GM19395 (cell line): ENCODE measurements around the gene SETDB2.
A peak's percentile ranks its signal among the peaks of the same experiment; 100 is the strongest.

Source experiments
- ATAC-seq: cut with Tn5 transposase; IDR thresholded peaks from one replicate; pipeline ENCODE4 v1.9.1; 2021; ENCODE audit warnings: mild to moderate bottlenecking, moderate library complexity; ENCODE audit not compliant: unreplicated experiment

SETDB2 gene, protein sequence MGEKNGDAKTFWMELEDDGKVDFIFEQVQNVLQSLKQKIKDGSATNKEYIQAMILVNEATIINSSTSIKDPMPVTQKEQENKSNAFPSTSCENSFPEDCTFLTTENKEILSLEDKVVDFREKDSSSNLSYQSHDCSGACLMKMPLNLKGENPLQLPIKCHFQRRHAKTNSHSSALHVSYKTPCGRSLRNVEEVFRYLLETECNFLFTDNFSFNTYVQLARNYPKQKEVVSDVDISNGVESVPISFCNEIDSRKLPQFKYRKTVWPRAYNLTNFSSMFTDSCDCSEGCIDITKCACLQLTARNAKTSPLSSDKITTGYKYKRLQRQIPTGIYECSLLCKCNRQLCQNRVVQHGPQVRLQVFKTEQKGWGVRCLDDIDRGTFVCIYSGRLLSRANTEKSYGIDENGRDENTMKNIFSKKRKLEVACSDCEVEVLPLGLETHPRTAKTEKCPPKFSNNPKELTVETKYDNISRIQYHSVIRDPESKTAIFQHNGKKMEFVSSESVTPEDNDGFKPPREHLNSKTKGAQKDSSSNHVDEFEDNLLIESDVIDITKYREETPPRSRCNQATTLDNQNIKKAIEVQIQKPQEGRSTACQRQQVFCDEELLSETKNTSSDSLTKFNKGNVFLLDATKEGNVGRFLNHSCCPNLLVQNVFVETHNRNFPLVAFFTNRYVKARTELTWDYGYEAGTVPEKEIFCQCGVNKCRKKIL

DNA sequence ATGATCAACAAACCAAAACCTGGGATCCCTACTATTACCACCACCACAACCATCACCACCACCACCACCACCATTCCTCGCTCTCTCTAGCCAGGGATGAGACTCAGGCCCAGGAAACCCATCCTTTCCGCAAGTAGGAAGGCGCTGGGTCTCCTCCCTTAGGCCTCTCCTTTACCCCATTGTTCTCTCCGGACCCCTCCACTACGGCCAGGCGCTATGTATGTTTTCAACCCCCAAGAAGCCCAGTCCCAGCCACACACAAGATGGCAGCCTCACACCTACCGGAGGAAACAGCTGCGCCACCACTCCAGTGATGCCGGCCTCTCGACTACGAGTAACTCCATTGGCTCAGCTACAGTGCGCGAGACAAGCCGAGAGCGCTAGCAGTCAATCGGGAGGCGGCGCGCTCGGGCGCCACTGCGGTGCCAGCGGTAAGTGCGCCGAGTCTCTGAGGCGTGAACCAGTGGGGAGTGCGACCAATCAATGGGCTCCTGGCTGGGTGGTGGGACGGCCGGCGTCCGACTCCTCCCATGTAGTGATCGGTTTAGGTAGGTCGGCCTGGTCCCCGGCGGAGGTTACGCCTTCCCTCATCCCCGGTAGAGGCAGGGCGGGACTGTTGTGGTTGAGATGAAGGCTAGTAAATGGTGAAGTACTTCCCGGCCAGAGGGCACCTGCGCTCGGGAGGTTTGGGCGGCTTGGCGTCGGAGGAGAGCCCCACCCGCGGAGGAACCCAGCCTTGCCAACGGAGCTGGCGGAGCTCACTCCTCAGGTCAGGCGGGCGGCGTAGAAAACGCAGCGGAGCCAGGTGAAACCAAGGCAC lies at the start of gene SETDB2, which contains the start of gene CAB39L:
Gene SETDB2, plus strand, starts transcription at position 571 of the 820 bp plus-strand sequence. CDS start 7,620 bp downstream, outside the sequence.
Gene CAB39L, minus strand, starts transcription at position 361 of the 820 bp plus-strand sequence. CDS start 61,154 bp downstream, outside the sequence.
- ATAC-seq, result peak; percentile 96

DNA sequence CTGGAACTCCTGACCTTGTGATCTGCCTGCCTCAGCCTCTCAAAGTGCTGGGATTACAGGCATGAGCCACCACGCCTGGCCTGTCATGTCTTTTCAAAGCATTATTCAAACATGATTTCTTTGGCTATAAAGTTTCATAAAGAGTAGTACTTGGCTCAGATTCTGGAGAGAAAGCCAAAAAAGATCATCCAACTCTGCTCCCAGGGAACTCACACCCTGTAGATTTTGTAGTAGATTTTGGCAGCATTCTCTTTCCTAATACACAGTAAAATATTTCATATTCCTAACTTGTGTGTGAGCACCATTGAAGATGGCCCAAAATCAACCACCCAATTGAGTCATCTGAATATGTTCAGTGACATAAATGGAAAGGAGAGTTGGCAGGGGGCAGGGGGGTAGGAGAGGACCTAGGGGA lies 48.6 kb upstream of the SETDB2 start:
- no peak for ATAC-seq

DNA sequence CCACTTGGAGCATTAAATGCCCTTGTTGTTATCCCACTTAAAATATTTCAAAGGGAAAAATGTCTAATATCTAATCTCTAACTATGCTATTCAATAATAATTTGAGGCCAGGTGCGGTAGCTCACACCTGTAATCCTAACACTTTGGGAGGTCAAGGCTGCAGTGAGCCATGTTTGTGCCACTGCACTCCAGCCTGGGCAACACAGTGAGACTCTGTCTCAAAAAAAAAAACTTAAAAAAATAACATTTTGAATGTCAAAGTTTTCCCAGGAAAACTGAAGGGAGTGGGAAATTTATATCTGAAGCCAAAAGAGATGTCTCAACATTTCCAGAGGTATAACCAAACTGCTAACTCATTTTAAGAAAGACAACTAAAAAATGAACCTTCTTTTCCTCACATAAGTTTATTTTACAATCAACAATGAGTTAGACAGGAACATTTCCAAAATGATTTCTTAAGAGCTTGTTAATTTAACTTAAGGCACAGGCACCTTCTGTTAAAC lies 48.1 kb upstream of the SETDB2 start:
- no peak for ATAC-seq

DNA sequence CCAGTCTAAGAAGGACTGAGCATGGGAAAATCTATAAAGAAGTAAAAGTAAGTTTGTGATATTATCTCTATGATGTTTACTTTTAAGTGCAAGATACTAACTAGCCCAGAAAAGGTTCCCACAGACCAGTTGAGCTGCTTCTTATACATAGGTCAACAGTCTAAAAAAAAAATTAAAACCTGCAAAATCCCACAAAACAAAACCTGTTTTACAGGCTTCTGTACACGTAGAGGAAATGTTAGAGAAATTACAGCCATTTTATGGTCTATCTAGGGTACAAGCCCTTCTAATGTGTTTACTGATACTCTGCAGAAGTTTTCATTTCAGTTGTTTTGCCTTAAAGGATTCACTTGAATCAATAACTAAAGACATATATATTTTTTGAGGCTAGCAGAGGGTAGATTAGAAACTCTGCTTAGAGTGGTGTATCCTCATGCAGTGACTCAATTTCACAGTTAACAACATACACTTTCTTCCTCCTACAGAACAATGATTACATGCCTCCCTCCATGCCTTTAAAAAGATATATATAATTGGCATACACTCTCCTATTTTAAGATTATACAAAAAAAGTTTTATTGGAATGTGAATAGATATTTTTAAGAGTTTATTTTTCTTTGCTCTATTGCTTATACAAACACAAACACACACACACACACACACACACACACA lies 44.1 kb upstream of the SETDB2 start:
- ATAC-seq, result no peak

DNA sequence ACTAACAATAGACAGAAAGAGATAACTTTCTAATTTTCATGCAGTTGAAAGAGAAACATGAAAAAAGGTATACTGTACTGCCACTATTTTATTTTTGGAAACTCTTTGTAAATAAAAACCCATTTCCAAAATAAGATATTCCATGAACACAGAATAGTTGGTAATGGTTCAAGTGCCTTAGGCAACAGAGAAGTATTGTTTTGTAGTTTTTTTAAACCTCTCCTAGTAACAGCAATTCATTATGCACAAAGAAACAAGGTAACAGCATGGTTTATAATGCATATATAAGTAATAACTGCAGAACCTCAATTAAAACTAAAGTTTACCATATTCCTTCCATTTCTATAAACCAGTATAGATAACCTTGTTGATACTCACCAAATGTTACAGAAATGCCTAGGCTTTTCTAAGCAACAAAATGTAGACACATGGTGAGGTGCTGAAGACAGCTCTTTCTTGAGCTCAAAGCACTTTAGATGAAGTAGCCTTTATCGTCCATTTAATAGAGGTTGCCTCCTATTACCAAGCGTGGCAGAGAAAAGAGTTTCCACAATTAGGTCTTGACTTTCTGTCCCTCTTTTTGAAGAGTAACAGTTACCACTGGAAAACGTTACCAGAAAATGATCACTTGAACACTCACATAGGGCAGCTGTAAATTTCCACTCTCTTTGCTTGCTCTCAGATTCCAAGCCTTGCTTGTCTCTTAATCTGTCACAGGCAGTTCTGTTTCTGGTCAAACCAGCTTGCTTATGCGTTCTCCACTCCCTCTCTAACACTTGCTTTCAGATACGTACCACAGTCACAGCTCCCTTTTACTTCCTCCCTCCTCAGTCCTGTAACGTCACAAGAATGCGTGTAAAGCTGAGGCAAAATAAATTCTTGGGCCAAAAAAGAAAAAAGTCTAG lies 43.1 kb upstream of the SETDB2 start:
- ATAC-seq, result peak; percentile 91

DNA sequence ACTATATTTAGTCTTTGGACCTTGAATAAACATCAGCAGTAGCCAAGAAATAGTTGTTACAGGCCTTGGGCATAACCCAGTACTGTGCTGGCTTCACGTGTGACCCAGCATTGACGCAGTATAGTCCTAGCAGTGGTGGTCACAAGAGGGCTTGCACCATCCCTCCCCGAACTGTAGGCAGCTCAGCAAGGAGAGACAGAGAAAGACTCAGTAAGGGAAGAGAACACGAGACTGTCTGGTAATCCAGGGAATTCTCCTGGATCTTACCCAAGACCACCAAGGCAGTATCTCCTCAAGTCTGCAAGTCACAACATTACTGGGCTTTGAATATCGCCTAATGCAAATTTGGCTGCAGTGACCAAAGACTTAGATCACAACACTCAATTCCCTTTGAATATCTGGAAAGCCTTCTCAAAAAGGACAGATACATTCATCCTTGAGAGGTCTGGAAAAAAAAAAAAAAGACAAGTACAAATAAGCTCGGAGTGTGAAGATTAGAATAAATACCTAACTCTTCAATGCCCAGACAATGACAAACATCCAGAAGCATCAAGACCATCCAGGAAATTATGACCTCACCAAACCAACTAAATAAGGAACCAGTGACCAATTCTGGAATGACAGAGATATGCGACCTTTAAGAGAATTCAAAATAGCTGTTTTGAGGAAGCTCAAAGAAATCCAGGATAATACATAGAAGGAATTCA lies 39.9 kb upstream of the SETDB2 start:
- no peak for ATAC-seq

DNA sequence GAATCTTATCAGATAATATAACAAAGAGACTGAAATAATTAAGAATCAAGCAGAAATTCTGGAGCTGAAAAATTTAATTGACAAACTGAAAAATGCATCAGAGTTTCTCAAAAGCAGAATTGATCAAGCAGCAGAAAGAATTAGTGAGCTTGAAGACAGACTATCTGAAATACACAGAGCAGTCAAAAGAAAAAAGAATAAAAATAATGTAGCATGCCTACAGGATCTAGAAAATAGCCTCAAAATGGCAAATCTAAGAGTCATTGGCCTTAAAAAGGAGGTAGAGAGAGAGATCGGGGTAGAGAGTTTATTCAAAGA lies 39.4 kb upstream of the SETDB2 start:
- ATAC-seq, result no peak

DNA sequence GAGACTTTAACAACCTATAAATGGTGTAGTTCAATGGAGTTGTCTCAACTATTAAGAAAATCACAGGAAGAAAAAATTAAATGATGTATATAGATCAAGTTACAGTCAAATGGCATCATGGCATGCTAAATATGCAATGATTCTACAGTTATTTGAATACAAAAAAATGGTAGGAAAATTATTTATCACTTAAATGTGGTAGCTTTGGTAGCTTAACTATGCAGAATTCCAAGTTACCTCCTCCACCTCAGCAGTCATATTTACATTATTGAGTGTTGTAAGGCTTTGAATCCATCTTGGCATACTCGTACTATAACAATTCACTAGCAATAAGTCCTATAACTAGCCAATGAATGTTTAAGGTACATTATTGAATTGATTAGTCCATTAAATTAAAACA lies 37.0 kb upstream of the SETDB2 start:
- no peak for ATAC-seq

DNA sequence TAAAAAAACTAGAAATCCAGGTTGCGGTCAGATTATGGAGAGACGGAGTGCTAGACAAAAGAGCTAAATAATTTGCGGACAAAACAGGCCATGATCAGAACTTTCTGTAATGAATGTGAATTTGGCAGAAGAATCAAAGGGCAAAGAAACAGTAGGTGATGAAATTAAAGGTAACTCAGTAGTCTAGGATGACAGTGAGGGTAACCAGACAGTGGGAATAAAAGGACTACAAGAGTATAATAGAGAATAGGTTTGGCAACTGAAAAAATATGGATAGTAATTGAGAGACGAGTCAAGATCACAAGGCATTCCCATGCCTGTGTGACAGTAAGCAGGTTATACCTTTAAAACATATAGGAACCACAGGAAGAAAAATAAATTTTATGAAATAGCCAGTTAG lies 36.1 kb upstream of the SETDB2 start:
- ATAC-seq, result no peak

DNA sequence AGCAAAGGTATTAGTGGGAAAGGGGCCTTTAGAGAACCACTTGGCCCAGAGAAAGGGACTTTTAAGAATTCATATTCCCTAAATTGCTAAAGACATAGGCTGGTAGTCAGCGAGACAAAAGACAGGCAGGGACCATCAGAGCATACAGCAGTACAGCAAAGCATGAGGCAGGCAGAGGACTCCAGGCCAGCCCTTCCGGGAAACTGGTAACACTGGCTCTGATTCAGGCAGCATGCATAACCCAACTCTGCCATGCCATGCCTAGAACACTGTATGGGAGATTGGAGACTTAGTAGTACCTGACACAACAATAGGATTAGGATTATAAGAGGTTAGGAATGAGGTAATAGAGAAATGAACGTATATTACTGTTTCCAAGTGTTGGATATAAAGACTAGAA lies 35.1 kb upstream of the SETDB2 start:
- no peak for ATAC-seq

DNA sequence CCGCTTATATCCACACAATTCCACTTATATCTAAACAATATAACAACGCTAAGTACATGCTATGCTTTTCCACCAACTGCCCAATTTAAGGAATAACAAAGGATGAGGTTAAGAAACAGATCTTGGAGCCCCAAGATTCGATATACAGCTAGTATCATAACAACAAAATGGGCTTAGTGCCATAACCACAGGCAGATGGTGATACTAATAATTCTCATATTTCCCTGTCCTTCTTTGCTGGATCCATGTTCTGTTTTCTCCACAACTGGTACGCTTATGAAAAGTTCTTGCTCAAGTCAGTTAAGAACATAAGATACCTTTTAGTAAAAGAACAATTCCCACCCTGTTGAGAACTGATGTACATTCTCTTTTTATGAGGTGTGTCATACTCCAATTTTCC lies 34.1 kb upstream of the SETDB2 start:
- ATAC-seq, result no peak

DNA sequence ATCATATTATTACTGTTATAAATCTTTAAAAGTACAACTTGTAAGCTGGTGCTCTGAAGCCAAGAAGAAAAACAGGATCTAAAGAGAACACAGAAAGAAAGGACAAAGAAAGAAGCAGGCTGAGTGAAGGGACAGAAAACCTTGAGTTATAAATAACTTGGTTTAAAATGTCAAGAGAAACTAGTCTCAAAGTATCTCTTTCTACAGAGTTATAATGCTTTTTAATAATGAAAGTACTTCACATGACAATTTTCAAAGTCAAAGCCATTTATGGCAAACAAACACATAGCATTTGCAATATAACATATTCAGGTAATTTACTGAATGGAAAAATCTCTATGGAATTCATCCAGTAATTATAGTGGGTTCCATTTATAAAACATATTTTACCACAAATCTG lies 33.6 kb upstream of the SETDB2 start:
- no peak for ATAC-seq

DNA sequence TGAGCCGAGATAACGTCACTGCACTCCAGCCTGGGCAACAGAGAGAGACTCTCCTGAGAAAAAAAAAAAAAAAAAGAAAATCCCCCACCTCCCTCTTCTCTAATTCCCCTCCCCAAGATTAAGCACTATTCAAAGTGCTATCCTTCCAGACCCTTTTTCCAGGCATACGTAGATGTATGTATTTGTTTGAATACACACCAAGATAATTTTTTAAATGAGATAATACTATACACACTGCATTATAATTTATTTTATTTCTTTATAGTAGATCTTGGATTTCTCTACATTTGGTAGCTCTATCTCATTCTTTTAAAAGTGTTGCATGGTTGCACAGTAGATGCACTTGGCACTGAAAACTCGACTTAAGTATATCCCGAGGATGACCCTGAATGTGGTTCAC lies 32.7 kb upstream of the SETDB2 start:
- ATAC-seq, result no peak

DNA sequence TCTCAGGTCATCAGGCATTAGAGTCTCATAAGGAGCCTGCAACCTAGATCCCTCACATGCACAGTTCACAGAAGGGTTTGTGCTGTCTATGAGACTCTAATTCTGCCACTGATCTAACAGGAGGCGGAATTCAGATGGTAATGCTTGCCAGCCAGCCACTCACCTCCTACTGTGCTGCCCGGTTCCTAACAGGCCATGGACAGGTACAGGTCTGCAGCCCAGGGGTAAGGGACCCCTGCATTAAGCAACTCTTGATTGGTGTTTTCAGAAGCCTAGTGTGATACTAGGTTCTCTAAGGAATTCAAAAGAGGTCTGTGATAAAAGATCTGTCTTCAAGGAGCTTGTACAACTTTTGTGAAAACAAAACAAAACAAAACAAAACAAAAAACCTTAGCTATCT lies 31.3 kb upstream of the SETDB2 start:
- ATAC-seq, result no peak

DNA sequence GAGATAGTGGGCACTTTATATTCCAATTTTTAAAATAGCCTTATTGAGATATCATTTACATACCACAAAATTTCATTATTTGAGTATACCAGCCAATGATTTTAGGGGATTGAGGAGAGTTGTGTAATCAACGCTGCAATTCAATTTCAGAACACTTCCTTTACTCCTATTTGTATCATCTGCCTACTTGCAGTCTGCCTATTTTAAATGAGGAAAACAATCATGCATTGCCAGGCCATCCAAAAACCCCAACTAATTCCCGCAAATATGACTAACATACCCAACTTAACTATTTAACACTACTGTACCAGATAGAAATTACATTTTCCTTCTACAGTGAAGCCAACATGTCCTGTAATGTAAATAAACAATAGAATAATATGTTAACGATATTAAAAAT lies 26.9 kb upstream of the SETDB2 start:
- no peak for ATAC-seq

DNA sequence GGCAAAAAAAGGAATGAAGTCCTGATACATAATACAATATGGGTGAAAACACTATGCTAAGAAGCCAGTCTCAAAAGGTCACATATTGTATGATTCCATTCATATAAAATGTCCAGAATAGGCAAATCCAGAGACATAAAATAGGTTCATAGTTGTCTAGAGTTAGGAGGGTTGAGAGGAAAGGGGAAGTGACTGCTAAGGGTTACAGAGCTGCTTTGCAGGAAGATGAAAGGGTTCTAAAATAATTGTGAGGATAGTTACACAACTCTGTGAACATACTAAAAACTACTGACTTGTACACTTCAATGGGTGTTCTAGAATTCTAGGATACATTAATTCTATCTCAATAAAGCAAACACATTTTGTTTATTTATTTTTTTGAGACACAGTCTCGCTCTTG lies 25.9 kb upstream of the SETDB2 start:
- ATAC-seq, result no peak

DNA sequence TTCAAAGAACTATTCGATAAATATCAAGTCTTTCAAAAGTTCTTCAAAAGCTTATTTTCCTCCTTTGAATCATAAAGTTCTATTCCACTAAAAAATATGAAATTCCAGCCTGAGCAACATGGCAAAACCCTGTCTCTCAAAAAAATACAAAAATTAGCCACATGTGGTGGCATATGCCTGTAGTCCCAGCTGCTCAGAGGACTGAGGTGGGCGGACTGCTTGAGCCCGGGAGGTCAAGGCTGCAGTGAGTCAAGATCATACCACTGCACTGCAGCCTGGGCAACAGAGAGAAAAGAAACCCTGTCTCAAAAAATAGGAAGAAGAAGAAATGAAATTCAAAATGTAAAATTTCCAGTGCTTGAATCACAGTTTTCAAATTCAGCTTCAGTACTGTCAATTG lies 24.8 kb upstream of the SETDB2 start:
- no peak for ATAC-seq

DNA sequence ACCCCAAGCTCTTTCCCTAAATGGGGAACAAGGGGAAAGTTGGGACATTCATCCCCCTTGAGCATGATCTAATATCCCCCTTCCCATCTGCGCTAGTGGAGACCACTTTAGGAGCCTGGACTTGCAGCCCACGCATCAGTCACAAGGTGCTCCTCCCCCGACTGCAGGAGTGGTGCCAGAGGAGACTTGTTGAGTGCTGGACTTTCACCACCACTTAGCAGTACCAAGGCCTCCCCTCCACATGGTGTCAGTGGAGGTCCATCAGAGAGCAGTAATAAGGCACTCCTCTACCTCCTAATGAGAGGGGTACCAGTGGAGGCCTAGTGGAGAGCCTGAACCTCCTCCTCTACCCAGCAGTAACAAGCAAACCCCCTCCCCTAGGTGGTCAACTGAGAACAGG lies 22.7 kb upstream of the SETDB2 start:
- peak; percentile 74 for ATAC-seq

DNA sequence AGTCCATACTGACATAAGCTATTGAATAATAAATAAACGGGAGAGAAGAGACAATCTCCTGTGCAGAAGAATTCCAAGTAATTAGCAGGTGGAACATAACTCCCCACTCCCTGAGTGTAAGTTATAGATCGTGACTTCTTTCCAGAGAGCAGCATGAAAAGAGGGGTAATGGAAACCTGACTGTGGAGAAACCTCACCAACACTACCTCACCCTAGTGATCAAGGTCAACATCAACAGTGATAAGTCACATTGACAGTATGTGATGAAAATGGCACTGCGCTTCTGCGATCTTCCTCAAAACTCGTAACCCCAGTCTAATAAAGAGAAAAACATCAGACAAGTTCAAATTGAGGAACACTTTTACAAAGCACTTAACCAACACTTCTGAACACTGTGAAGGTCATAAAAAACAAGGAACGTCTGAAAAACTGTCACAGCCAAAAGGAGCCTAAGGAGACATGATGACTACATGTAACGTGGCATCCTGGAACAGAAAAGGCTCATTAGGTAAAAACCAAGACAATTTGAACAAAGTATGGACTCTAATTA lies 20.0 kb upstream of the SETDB2 start:
- no peak for ATAC-seq
